NCI-H187 (cell line): ENCODE results near the gene TMEM30B.
"Not testable (repeated sequence)": the region's sequence is repeated elsewhere in the genome, so short reads cannot be mapped to it uniquely, and the experiment has no call there.

Source experiments
- DNase-seq, 2 experiments: peaks; one replicate each; lab custom pipeline; 2025; lab: John Stamatoyannopoulos, UW

TMEM30B gene

GRCh38 chr14:61281186-61281947, at the start of gene TMEM30B:
Gene TMEM30B (minus strand): TSS chr14:61281338. CDS start chr14:61281147, 191 bp downstream.
- DNase-seq: peak; percentile 84 to 95

- no peak for DNase-seq
Observed at GRCh38 chr14:61330511-61330910, 49.4 kb upstream of the TMEM30B start.

GRCh38 chr14:61329478-61330051, 48.4 kb upstream of the TMEM30B start:
- DNase-seq: no peak

GRCh38 chr14:61328626-61329262, 47.6 kb upstream of the TMEM30B start:
- no peak for DNase-seq

GRCh38 chr14:61326847-61327246, 45.7 kb upstream of the TMEM30B start:
- no peak for DNase-seq

- DNase-seq: no peak
Observed at GRCh38 chr14:61326146-61326545, 45.0 kb upstream of the TMEM30B start.

GRCh38 chr14:61325166-61325565, 44.0 kb upstream of the TMEM30B start:
- no peak for DNase-seq

GRCh38 chr14:61323970-61324369, 42.8 kb upstream of the TMEM30B start:
- no peak for DNase-seq

GRCh38 chr14:61322799-61323290, 41.7 kb upstream of the TMEM30B start:
- no peak for DNase-seq

- no peak for DNase-seq
Observed at GRCh38 chr14:61322011-61322798, 41.1 kb upstream of the TMEM30B start.

GRCh38 chr14:61321385-61322010, 40.4 kb upstream of the TMEM30B start, which contains the start of gene PRKCH:
Gene PRKCH (plus strand): TSS chr14:61321579. CDS start chr14:61322102, 523 bp downstream.
- peak; percentile 19 to 21 for DNase-seq

- DNase-seq: no peak
Observed at GRCh38 chr14:61320806-61321384, 39.8 kb upstream of the TMEM30B start.

- DNase-seq: not testable (repeated sequence)
Observed at GRCh38 chr14:61320170-61320569, 39.0 kb upstream of the TMEM30B start.

GRCh38 chr14:61319706-61320105, 38.6 kb upstream of the TMEM30B start:
- no peak for DNase-seq

- no peak for DNase-seq
Observed at GRCh38 chr14:61319086-61319485, 37.9 kb upstream of the TMEM30B start.

- no peak for DNase-seq
Observed at GRCh38 chr14:61315313-61315712, 34.2 kb upstream of the TMEM30B start.

- DNase-seq: not testable (repeated sequence)
Observed at GRCh38 chr14:61308701-61309100, 27.6 kb upstream of the TMEM30B start.

- no peak for DNase-seq
Observed at GRCh38 chr14:61308198-61308597, 27.1 kb upstream of the TMEM30B start.

GRCh38 chr14:61304688-61305087, 23.6 kb upstream of the TMEM30B start:
- DNase-seq: no peak

- no peak for DNase-seq
Observed at GRCh38 chr14:61300754-61301153, 19.6 kb upstream of the TMEM30B start.

GRCh38 chr14:61300209-61300608, 19.1 kb upstream of the TMEM30B start:
- DNase-seq: no peak
